ENCODE measurements around the gene CHST14.
A peak's percentile ranks its signal among the peaks of the same experiment; 100 is the strongest.

Gene CHST14

DNA sequence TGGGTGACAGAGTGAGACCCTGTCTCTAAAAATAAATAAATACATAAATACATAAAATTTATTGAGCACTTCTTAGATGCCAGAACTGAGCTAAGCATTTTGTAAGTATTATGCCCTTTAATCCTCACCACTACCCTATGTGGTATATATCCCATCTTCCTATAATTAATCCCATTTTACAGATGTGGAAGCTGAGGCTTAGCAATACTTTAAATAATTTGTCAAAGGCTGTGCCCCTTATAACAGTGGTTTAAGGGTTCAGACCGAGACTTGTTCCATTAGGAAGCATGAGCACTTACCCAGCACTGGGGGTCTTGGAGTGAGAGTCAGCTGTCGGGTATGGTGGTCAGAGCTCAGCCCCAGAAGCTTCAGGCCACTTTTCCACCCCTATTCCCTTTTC, 7.5 kb upstream of the CHST14 start:
- DNase-seq, result no peak

DNA sequence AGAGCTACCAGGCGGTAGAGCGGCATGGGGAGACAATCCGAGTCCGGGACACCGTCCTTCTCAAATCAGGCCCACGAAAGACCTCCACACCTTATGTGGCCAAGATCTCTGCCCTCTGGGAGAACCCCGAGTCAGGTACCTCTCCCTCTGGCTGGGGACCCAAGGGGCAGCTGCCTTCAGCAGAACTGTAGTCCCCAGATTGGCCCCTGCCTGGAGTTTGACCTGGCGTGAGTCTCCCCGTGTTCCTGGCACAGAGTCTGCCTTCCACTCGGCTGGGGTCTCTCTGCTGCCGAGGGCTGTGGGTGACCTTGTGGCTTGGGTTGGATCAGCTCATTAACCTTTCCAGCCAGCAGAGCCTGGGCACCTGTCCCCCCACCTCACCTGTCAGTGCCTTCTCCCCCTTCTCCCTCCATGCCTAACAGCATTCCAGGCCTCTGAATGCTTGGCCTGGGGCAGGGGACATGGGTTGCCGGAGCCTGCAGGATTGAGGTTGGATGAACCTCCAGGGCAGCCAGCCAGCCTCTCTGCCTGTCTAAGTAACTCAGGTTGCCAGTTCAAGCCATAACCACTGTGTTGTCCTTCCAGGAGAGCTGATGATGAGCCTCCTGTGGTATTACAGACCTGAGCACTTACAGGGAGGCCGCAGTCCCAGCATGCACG, 6.8 kb upstream of the CHST14 start:
- DNase-seq, result no peak

DNA sequence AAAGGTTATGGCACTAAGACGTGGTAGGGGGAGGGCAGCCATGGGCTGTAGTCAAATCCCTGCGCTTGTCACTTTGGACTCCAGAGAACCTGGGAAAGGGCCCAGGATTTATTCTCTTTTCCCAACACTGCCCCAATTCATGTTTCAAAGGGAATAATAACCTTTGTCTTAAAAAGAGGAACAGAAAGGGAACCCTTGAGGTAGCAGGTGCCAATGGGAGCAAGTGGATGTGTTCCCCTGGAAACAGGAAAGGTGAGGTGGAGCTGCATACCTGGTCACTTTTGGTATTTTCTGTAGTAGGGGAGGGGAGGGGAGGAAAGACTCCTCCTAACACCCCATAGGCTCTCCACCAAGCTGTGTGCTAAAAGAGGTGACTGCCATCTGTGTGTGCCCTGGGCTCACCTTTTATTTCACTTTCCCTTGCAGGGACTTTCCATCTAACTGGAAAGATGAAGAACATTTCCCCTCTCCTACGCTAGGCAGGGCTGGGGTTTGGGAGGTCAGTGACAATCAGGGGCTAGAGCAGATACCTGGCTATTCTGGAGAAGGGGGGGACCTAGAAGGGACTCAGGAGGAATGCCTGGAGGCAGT, 6.1 kb upstream of the CHST14 start:
- DNase-seq, result no peak

DNA sequence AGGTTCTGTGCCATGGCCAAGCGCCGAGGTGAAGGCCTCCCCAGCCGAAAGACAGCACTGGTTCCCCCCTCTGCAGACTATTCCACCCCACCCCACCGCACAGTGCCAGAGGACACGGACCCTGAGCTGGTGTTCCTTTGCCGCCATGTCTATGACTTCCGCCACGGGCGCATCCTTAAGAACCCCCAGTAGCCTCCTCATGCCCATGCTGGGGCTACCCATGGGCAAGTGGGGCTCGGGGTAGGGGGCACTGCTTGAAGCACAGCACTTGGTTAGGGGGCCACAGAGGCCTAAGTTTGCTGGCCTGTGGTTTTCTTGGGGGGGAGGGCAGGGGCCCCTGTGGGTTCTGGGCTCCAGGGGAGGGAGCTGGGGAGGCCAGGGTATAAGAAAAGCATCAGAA, 4.8 kb upstream of the CHST14 start:
- DNase-seq, result no peak

DNA sequence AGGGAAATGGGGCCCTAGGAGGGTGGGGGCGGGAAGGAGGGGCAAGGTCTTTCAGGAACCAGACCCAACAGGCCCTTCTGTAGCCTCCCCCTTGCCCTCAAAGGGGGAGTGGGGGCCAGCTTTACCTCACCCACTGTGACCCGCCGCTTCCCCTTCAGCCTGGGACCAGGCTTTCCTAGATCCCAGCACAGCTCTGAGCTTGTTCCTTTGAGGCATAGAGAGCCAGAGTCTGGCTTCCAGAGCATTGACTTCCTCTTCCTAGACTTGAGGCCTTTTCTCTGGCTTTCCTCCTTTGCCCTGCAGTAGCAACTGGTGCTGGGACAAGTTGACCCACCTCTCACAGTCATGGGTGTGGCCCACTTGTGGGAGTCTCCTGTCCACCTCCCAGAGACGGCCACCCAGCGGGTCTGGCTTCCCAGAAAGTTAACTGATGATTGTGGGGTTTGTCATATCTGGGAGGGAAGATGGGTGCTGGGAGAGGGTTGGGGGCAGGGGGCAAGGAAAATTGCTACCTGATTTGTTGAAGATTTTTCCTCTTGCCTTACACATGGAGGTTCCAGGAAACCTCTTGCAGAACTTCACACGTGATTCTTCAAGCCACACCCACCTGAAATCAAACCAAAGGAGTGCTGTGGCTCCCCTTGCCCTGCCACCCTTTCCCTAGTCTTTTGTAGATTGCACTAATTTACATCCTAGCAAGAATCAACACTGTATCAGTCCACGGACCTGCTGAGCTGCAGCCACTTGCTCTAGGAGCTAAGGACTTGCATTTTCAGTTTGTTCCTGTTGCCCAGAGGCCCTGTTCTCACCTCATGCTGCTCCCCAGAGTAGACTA, 4.1 kb upstream of the CHST14 start:
- no peak for DNase-seq

DNA sequence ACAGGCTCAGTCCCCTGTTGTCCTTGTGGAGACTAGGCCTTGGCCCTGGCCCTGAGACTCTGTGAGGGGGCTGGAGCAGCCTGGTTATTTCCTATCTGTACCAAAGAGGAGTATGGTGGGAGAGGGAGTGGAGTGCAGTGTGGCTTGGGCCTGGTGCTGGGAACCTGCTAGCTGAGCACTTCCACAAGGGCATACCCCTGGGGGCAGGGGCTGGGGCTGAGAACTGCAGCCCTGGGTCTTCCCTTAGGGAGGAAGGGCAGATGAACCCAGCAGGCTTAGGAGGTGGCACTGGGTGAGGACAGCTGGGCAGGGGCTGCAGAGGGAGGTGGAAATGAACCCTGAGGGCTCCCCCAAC, 3.5 kb upstream of the CHST14 start:
- no peak for DNase-seq

DNA sequence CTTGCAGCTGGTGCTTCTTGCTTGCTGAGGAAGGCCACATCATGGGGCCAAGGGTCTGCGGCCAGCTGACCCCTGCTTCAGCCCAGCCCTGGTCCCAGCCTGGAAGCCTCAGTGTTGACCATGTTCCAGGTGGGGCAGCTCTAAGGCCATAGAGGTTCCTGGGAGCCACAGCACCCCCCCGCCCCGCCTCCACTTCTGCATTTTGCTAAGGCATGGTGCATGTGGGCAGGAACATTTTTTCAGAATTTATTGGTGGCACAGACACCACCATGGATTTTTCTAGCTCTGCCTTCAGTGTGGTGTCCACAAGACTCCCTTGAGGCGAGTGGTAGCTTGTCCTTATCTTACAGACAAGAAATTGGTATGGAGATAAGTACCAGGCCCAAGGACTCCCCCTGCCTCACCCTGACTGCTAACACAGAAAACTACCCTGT, 1.9 kb upstream of the CHST14 start:
- no peak for DNase-seq

DNA sequence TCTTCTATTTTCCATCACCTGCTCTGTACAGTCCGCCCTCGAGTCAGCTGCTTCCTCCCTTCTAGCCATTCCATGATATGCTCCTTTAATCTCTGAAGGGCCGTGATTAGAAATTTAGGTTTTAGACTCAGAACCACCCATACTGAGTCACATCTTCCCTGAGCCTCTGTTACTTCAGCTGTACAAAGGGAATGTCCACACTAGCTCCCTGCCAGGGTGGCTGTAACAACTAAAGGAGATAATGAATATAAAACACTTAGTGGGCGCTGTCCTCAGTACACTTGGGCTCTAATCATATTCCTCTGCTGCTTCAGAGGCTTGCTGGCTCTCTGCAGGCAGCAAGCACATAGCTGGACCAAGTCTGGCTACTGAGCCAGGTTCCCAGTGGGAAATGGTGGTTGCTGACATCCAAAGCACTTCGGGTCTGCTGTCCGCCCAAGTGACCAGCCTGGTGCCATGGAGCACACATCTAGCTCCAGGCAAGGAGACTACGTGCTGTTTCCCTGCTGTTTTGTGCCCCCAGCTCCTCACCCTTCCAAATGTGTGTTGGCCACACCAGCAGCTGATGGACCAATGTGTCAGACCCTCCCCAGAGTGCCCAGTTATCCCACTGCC, 901 bp upstream of the CHST14 start:
- no peak for DNase-seq

DNA sequence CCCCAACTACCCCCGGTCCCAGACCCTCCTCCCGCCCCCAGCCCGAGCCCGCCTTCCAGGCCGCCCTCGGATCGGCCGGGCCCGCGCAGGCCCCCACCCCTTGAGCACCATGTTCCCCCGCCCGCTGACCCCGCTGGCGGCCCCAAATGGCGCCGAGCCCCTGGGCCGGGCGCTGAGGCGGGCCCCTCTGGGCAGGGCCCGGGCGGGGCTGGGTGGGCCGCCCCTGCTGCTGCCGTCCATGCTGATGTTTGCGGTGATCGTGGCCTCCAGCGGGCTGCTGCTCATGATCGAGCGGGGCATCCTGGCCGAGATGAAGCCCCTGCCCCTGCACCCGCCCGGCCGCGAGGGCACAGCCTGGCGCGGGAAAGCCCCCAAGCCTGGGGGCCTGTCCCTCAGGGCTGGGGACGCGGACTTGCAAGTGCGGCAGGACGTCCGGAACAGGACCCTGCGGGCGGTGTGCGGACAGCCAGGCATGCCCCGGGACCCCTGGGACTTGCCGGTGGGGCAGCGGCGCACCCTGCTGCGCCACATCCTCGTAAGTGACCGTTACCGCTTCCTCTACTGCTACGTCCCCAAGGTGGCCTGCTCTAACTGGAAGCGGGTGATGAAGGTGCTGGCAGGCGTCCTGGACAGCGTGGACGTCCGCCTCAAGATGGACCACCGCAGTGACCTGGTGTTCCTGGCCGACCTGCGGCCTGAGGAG, 472 bp downstream of the CHST14 start:
- peak; percentile 4 for DNase-seq

DNA sequence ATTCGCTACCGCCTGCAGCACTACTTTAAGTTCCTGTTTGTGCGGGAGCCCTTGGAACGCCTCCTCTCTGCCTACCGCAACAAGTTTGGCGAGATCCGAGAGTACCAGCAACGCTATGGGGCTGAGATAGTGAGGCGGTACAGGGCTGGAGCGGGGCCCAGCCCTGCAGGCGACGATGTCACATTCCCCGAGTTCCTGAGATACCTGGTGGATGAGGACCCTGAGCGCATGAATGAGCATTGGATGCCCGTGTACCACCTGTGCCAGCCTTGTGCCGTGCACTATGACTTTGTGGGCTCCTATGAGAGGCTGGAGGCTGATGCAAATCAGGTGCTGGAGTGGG, 995 bp downstream of the CHST14 start:
- peak; percentile 14 for DNase-seq

DNA sequence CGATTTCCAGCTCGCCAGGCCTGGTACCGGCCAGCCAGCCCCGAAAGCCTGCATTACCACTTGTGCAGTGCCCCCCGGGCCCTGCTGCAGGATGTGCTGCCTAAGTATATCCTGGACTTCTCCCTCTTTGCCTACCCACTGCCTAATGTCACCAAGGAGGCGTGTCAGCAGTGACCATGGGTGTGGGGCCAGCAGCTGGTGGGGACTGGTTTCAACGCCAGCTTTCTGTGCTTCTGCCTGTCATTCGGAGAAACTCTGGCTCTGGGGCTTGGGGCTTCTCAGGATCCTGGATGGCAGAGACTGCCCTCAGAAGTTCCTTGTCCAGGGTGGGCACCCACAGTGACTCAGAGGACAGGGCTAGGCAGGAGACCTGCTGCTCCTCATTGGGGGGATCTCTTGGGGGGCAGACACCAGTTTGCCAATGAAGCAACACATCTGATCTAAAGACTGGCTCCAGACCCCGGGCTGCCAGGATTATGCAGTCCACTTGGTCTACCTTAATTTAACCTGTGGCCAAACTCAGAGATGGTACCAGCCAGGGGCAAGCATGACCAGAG, 1.5 kb downstream of the CHST14 start:
- DNase-seq, result no peak

DNA sequence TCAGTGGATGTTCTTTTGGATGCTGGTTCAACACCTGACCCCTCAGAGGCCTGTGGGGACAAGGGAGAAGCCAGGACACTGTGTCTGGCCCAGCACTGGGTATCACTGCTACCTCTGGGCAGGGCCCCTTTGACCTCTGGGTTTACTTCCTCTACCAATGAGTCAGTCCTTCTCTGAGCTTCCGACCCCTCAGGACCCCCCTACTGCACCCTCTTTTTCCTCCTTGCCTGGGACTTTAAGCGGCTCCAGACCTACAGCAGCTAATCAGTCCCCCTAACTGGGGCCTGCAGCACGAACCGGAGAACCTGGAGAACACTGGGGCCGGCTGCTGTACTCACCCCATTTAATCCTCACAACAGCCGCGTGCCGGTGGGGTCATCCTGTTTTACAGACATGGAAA, 3.8 kb downstream of the CHST14 start:
- no peak for DNase-seq

DNA sequence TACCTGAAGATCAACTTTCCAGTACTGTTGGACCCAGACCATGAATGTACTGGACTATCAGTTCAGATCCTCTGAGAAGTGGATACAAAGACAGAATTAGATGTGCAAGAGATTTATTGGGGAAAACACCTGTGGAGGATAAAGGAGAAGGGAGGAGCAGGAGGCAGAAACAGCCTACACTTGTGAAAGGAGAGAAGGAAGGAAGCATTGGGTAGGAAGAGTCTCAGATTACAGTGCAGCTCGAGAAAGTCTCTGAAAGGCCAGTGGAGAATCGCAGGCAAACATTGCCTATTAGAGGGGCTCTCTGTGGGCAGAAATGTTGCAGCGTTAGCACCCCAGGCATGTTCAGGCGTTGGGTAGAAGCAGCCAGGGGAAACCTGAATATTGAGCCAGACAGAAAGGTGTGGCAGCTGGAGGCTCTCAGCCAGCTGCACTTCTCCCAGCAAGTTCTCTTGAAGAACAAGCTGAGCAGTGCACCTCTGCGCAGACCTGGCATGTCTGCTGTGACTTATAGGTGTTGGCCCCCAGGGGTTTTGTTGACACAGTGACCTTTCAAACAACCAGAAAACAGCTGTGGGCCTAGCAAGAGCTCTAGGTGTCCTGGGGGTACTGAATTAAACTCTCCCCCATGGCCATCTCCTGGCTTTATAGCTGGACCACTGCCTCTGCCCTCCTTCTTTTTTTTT, 7.0 kb downstream of the CHST14 start:
- no peak for DNase-seq

DNA sequence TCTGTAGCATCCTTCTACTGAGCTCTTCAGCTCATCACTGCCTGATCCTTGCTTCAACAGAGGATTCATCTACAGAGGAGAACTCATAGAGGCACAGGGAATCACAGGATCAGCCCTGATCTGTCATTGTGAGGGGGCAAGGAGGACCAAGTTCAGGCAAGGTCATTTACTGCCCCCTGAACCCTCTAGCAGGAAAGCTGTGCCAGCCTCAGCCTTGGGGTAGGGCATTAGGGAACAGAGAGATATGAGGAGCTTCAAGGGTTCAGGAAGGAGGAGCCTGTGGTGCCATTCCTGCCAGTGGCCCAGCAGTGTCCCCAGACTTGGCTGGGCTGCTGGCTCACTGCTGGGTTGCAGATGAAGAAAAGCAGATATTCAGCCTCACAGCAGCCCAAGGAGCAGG, 8.2 kb downstream of the CHST14 start:
- no peak for DNase-seq

DNA sequence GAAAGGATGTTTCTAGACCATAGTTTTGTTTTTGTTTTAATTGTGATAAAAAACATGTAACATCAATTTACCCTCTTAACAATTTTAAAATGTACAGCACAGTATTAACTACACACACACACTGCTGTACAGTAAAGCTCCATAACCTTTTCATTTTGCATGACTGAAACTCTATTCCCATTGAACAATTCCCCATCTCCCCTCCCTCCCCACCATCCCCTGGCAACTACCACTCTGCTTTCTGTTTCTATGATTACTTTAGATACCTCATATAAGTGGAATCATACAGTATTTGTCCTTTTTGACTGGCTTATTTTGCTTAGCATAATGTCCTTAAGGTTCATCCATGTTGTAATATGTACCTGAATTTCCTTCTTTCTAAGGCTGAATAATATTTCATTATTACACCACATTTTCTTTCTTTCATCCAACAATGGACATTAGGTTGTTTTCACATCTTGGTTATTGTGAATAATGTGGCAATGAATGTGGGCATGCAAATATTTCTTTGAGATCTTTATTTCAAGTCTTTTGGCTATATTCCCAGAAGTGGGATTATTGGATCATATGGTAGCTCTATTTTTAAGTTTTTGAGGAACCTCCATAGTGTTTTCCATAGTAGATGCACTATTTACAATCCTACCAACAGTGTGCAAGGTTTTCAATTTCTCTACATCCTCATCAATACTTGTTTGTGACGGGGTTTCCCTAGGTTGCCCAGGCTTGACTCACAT, 10.7 kb downstream of the CHST14 start:
- DNase-seq, result peak; percentile 11

DNA sequence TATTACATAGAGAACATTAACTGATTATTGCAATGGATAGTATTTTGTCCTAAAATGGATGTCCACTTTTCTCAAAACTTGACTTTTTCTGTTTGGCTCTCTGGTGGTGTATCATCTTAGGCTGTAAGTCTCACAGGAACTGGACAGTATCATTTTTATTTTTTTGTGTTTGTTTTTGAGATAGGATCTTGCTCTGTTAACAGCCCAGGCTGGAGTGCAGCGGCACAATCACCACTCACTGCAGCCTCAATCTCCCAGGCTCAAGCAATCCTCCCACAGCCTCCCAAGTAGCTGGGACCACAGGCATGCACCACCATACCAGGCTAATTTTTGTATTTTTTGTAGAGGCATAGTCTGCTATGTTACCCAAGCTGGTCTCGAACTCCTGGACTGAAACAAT, 13.1 kb downstream of the CHST14 start:
- DNase-seq, result no peak

DNA sequence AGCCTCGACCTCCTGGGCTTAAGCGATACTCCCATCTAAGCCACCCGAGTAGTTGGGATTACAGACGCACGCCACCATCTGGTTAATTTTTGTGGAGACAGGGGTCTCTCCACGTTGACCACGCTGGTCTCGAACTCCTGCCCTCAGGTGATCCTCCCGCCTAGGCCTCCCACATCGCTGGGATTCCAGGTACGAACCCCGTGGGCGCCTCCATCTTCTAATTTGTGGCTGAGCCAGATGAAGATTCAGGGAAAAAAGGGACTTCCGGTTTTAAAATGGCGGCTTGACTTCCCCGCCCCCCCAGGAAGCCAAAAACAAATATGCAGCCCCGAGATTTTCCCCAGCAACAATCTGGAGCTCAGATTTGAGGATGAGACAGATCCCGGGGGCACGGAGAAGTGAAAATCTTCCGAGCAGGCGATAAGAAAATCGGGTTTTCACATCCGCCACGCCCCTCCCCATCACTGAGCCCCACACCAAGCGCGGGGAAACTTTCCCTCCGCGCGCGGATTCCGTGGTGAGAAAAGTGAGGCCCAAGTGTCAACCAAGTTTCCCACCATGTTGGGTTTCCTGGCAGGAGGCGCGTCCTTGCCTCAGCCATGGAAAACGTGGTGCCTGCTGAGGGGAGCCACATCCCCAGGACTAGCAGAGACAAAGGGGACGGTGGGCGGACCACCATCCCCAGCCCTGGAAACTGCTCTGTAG, 15.4 kb downstream of the CHST14 start:
- no peak for DNase-seq

DNA sequence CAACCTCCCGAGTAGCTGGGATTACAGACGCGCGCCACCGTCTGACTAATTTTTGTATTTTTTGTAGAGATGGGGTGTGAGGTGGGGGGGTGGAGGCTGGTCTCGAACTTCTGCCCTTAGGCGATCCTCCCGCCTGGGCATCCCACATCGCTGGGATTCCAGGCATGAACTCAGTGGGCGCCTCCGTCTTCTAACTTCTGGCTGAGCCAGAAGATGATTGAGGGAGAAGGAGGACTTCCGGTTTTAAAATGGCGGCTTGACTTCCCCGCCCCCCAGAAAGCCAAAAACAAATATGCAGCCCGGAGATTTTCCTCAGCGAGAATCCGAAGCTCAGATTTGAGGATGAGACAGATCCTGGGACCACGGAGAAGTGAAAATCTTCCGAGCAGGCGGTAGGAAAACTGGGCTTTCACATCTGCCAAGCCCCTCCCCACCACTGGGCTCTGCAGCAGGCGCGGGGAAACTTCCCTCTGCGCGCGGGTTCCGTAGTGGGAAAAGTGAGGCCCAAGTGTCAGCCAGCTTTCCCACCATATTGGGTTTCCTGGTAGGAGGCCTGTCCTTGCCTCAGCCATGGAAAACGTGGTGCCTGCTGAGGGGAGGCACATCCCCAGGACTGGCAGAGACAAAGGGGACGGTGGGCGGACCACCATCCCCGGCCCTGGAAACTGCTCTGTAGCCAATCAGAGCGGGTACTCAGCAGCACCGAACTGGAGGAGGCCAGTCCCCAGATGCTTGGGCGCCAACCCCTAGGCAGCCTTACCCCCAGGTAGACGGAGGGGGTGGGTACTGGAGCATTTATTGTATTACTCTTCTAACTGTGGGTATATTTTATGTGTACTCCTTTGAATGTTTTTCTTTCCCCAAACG, 17.3 kb downstream of the CHST14 start:
- no peak for DNase-seq

DNA sequence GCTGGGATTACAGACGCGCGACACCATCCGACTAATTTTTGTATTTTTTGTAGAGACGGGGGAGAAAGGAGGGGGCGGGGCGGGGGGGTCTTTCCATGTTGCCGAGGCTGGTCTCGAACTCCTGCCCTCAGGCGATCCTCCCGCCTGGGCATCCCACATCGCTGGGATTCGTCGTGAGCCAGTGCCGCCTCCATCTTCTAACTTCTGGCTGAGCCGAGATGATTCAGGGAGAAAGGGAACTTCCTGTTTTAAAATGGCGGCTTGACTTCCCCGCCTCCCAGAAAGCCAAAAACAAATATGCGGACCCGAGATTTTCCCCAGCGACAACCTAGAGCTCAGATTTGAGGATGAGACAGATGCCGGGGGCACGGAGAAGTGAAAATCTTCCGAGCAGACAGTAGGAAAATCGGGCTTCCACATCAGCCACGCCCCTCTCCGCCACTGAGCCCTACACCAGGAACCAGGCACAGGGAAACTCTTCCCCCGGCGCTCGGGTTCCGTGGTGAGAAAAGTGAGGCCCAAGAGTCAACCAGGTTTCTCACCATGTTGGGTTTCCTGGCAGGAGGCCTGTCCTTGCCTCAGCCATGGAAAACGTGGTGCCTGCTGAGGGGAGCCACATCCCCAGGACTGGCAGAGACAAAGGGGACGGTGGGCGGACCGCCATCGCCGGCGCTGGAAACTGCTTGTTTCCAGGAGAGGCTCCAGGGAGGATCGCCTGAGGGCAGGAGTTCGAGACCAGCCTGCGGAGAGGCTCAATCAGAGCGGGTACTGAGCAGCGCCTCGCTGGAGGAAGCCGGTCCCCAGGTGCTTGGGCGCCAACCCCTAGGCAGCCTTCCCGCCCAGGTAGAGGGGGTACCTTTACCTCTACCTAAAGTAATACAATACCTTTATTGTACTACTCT, 18.7 kb downstream of the CHST14 start:
- DNase-seq, result no peak

Measured in fibroblast of skin of abdomen (primary cell).